ENCODE data around the gene GNG14.
"Not testable (repeated sequence)": the region's sequence is repeated elsewhere in the genome, so short reads cannot be mapped to it uniquely, and the experiment has no call there.

Gene GNG14

DNA sequence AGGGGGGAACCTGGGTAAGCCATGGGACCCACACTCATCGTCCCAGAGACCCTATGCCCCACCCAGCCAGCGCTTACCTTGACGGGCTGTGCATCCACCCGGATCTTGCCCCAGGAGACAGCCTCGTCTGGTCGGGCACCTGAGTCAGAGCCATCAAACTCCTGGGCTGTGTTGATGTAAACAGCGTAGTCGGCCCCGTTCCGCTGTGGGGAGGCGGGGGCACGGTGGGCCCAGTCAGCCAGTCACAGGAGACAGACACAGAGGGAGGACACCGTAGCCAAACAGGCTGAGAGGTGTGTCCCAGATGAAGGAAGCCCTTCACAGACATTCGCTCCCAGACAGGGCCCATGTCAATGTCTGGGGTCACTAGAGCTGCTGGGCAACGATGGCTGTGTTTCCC, 11.9 kb upstream of the GNG14 start:
- no peak for DNase-seq
- Histone ChIP-seq H3K36me3 (replicated peaks) (peaks cover 51% of the 10 kb centered on the region), H3K4me3 (ENCODE audit: low read depth, low read length) (no peak overlapping the region), H3K27me3 (replicated peaks) (no peaks in the 10 kb centered on the region), H3K27ac (no peak overlapping the region)
- TF ChIP-seq, protein P1, sequence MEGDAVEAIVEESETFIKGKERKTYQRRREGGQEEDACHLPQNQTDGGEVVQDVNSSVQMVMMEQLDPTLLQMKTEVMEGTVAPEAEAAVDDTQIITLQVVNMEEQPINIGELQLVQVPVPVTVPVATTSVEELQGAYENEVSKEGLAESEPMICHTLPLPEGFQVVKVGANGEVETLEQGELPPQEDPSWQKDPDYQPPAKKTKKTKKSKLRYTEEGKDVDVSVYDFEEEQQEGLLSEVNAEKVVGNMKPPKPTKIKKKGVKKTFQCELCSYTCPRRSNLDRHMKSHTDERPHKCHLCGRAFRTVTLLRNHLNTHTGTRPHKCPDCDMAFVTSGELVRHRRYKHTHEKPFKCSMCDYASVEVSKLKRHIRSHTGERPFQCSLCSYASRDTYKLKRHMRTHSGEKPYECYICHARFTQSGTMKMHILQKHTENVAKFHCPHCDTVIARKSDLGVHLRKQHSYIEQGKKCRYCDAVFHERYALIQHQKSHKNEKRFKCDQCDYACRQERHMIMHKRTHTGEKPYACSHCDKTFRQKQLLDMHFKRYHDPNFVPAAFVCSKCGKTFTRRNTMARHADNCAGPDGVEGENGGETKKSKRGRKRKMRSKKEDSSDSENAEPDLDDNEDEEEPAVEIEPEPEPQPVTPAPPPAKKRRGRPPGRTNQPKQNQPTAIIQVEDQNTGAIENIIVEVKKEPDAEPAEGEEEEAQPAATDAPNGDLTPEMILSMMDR (IDR thresholded peaks at IDR 0.05; ENCODE audit: low read depth, low read length, missing control alignments): no peak
- in situ Hi-C loops (cut with HindIII; ENCODE audit: low pct_ligation_motif_present, low sequenced_read_pairs): no loop called here

DNA sequence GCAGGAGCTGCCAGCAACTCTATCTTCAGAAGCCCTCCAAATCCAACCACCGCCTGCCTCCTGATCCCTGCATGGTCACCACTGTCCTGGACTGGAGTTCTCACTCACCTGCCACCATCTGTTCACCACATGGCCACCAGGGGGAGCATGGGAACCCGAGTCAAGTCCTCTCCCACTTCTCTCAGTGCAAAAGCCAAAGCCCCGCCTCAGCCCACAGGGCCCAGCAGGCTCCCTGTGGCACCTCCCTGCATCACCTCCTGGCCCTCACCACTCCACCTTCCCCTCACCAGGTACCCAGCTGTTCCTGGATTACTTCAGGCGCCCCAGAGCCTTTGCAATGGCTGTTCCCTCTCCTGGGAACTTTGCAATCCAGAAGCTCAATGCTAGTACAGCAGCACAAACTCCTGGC, 11.4 kb upstream of the GNG14 start:
- Histone ChIP-seq H3K27ac (no peak overlapping the region), H3K4me3 (ENCODE audit: low read depth, low read length) (no peak overlapping the region), H3K27me3 (replicated peaks) (no peaks in the 10 kb centered on the region), H3K36me3 (replicated peaks) (peaks cover 51% of the 10 kb centered on the region)
- DNase-seq: peak; percentile 74
- in situ Hi-C loops (cut with HindIII; ENCODE audit: low pct_ligation_motif_present, low sequenced_read_pairs): no loop called here
- TF ChIP-seq, protein P1 (IDR thresholded peaks at IDR 0.05; ENCODE audit: low read depth, low read length, missing control alignments): peak; percentile 92

DNA sequence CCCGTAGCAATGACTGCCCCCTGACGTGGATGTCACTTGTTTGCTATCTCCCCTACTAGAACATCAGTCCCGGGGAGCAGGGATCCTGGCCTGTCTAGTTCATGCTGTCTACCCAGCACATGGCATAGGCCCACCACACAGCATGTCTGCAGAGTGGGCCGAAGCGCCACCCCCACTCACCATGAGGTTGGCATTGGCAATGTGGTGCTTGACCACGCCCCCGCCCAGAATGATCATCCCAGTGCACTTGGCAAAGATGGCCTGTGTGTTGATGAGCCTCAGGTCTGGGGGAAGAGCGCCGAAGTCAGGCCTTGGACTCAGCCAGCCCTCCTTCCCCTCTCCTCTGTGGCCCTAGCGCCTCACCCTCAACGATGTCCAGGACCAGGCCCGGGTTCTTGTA, 10.9 kb upstream of the GNG14 start:
- in situ Hi-C loops (cut with HindIII; ENCODE audit: low pct_ligation_motif_present, low sequenced_read_pairs): no loop called here
- TF ChIP-seq, protein P1 (IDR thresholded peaks at IDR 0.05; ENCODE audit: low read depth, low read length, missing control alignments): no peak
- no peak overlapping the region for H3K27ac ChIP-seq
- no peak overlapping the region for H3K4me3 ChIP-seq (ENCODE audit: low read depth, low read length)
- H3K27me3 ChIP-seq (replicated peaks): no peaks in the 10 kb centered on the region
- peaks cover 49% of the 10 kb centered on the region for H3K36me3 ChIP-seq (replicated peaks)
- no peak for DNase-seq

DNA sequence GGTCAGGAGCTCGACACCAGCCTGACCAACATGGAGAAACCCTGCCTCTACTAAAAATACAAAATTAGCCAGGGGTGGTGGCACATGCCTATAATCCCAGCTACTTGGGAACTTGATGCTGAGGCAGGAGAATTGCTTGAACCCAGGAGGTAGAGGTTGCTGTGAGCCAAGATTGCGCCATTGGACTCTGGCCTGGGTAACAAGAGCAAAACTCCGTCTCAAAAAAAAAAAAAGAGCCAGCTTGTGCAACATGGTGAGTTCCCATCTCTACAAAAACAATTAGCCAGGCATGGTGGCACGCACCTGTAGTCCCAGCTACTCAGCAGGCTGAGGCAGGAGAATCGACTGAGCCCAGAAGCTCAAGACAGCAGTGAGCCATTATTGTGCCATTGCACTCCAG, 9.8 kb upstream of the GNG14 start:
- H3K27me3 ChIP-seq (replicated peaks); H3K4me3 ChIP-seq (ENCODE audit: low read depth, low read length); DNase-seq; in situ Hi-C loops (cut with HindIII; ENCODE audit: low pct_ligation_motif_present, low sequenced_read_pairs); H3K27ac ChIP-seq: not testable (repeated sequence)
- peaks cover 42% of the 10 kb centered on the region for H3K36me3 ChIP-seq (replicated peaks)

DNA sequence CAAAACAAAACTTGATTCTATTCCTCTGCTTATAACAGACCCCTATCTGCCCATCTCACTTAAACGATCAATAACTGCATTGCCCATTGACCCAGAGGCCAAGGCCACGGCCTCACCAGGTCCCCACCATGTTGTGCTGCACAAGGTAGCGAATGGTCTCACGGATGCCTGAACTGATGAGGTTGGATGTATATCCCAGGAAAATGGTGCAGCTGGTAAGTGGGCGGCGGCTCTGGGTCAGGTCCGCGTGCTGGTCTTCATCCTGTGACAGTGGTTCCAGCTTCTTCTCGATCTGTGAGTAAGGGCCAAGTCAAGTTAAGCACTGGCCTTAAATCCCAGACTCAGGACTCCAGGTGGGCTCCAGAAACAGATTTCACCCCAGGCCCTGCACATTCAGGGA, 7.8 kb upstream of the GNG14 start:
- in situ Hi-C loops (cut with HindIII; ENCODE audit: low pct_ligation_motif_present, low sequenced_read_pairs): no loop called here
- peaks cover 30% of the 10 kb centered on the region for H3K36me3 ChIP-seq (replicated peaks)
- TF ChIP-seq, protein P1 (IDR thresholded peaks at IDR 0.05; ENCODE audit: low read depth, low read length, missing control alignments): no peak
- H3K27ac ChIP-seq: no peak overlapping the region
- no peaks in the 10 kb centered on the region for H3K27me3 ChIP-seq (replicated peaks)
- DNase-seq: no peak
- no peak overlapping the region for H3K4me3 ChIP-seq (ENCODE audit: low read depth, low read length)

DNA sequence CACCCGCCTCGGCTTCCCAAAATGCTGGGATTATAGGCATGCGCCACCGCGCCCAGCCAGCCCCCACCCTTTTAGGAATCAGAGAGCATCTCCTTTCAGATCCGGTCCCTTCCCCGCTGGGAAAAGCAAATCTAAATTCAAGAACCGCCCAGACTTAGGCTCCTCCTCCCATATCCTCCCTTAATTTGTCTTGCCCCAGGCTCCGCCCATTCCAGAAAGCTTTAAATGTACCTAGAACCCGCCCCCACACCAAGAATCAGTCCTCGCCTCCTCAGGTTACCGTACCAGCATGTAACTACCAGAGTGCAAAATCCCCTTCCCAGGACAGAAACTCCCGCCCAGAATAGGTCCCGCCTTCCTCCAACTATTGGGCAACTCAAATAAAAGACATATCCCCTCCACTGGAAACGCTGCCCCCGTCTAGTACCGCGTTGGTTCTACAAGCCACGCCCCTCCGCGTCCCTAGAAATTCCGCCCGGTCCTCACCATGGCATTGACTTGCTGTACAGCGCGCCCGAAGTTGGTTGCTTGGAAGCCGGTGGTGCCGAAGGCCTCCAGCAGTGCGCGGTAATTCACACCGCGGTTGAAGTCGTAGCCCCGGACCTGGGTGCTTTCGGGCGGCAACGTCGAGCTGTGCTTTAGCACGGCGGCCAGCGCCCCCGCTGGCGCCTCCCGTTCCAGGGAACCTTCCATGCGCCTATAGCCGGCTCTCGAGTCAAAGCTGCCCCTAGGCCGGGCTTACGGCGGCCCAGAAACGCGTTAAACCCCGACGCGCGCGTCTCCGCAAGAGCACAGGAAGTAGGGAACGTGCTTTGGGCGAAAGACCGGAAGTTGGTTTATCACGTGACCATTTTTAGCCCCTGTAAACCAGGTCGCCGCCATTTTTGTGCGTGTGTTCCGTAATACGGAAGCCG, 6.5 kb upstream of the GNG14 start, which contains the start of gene DHPS:
DHPS (minus strand) TSS at position 807 of the 914 bp plus-strand sequence; CDS start at position 693, 114 bp downstream.
- DNase-seq: peak; percentile 97
- in situ Hi-C loops (cut with HindIII; ENCODE audit: low pct_ligation_motif_present, low sequenced_read_pairs): no loop called here
- peak within 1 kb of the TSS; percentile 92 for H3K4me3 ChIP-seq (ENCODE audit: low read depth, low read length)
- peak within 1 kb of the TSS; percentile 97 for H3K27ac ChIP-seq
- no peaks in the 10 kb centered on the region for H3K27me3 ChIP-seq (replicated peaks)
- TF ChIP-seq, protein P1 (IDR thresholded peaks at IDR 0.05; ENCODE audit: low read depth, low read length, missing control alignments): no peak
- peaks cover 18% of the 10 kb centered on the region for H3K36me3 ChIP-seq (replicated peaks)
